ES-I3 (cell line): Measurements from ENCODE around the gene RFK.
"Not testable (repeated sequence)": the region's sequence is repeated elsewhere in the genome, so short reads cannot be mapped to it uniquely, and the experiment has no call there.

Experiments
- H3K36me3 ChIP-seq: 2 replicates; pipeline ENCODE4 v1.6.1; 2013; ENCODE audit warnings: mild to moderate bottlenecking, low read length, control low read depth, moderate library complexity; ENCODE audit not compliant: insufficient read depth
- H3K4me1 ChIP-seq: 2 replicates; pipeline ENCODE4 v1.6.1; 2013; ENCODE audit warnings: mild to moderate bottlenecking, control low read depth, low read length; ENCODE audit not compliant: insufficient read depth
- H3K9ac ChIP-seq: 2 replicates; pipeline ENCODE4 v1.6.1; 2013; ENCODE audit warnings: low read depth, mild to moderate bottlenecking, low read length, moderate library complexity
- H3K9me3 ChIP-seq: 2 replicates; pipeline ENCODE4 v1.6.1; 2013; ENCODE audit warnings: mild to moderate bottlenecking, low read length, moderate library complexity; ENCODE audit not compliant: control insufficient read depth, insufficient read depth

RFK gene

DNA sequence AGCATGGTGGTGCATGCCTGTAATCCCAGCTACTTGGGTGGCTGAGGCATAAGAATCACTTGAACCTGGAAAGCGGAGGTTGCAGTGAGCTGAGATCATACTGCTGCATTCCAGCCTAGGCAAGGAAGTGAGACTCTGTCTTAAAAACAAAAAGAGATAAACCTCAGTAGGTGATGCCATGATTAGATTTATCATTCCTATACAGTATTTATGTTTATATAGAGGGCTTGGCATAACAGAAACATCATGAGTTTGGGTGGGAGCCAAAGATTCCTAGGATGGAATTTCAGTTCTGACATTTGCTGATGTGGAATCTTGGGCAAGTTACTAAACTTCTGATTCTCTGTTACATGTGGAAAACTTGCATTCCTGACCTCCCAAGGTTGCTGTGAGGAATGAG, 22.3 kb downstream of the RFK start:
- H3K9ac ChIP-seq, result no peak overlapping the region
- H3K36me3 ChIP-seq, result no peaks in the 10 kb centered on the region
- H3K9me3 ChIP-seq, result no peaks in the 10 kb centered on the region
- peaks cover 8% of the 10 kb centered on the region; the same call in 1 of the 2 replicates for H3K4me1 ChIP-seq

DNA sequence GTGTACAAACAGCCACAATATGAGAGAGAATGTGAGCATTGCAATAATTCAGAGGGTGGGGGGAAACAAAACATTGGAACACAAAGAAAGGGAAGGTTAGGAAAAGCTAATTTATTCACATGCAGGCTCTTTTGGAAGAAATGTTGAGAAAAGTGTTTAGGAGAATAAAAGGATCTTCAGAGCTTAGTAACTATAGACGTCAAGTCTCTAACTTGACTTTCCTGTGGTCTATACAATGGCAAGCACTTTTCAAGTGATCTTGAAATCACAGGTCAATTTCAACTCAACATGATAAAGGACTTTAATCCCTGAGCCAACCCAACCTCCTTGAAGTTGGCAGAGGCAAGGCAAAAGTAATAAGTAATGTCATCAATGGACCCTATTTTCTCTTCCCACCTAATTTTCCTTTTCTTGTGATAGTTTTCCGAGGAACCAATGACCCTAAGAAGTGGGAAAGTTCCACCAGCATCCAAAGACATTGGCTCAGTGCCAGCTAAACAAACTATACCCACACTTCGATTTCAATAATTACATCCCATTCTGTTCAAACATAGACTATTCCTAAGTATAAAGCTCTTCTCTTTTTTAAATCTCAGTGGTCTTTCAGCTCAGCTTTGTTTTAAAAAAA, 23.7 kb downstream of the RFK start:
- Histone ChIP-seq H3K9me3 (no peaks in the 10 kb centered on the region), H3K4me1 (peaks cover 8% of the 10 kb centered on the region; the same call in 1 of the 2 replicates), H3K9ac (no peak overlapping the region), H3K36me3 (no peaks in the 10 kb centered on the region)

DNA sequence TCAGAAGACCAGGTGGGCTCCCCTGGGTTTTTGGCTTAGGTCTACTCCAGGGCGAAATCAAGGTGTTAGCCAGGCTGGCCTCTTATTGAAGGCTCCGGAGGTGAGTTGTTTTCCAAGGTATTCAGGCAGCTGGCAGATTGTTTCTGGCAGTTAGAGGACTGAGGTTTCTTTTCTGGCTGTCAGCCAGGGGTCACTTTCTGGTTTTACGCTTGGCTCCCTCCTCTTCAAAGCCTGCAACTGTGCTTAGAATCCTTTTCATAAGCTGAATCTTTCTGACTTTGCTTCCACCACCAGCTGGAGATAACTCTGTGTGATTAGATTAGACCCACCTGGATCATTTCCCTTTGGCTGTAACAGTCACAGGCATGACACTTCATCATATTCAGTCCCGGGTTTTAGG, 24.6 kb downstream of the RFK start:
- H3K36me3 ChIP-seq, result no peaks in the 10 kb centered on the region
- H3K9ac ChIP-seq, result no peak overlapping the region
- peaks cover 9% of the 10 kb centered on the region for H3K4me1 ChIP-seq
- H3K9me3 ChIP-seq, result no peaks in the 10 kb centered on the region

DNA sequence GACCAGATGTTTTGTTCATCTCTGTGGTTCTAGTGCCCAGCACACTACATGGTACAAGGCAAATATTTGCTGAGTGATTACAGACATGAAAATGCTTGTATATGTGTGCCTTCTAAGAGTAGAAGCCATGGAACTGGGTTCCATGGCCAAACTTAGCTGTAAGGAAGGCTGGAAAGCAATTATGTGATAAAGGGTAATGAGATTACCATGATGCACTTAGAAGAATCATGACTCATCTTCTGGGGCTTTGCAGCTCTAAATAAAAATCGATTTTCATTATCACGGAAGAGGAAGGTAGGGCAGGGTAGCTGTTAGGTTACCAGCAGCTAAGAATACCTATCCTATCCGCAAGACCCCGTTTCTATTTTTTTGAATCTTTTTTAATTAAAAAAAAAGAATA, 28.0 kb downstream of the RFK start:
- Histone ChIP-seq H3K9ac (no peak overlapping the region), H3K36me3 (no peaks in the 10 kb centered on the region), H3K9me3 (no peaks in the 10 kb centered on the region), H3K4me1 (peaks cover 4% of the 10 kb centered on the region; the same call in 1 of the 2 replicates)

DNA sequence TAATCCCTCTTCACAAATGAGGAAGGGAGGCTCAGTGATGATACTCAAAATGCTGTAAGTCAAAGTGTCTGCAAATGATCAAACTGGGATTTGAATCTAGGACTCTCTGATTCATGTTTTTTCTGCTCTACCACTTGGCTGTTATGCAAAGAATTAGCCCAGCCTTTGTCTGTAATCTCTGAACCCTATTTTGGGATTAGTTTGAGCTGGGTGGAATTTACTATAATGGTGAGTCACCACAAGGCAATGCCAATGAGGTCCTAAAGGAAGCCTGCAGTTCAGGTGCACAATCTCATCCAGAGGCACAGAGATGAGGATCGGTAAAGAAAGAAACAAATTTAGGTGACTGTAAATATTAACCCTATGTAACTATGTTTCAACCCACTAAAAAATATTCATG, 29.2 kb downstream of the RFK start:
- Histone ChIP-seq H3K9me3 (no peaks in the 10 kb centered on the region), H3K9ac (no peak overlapping the region), H3K36me3 (no peaks in the 10 kb centered on the region), H3K4me1 (peaks cover 4% of the 10 kb centered on the region; the same call in 1 of the 2 replicates)

DNA sequence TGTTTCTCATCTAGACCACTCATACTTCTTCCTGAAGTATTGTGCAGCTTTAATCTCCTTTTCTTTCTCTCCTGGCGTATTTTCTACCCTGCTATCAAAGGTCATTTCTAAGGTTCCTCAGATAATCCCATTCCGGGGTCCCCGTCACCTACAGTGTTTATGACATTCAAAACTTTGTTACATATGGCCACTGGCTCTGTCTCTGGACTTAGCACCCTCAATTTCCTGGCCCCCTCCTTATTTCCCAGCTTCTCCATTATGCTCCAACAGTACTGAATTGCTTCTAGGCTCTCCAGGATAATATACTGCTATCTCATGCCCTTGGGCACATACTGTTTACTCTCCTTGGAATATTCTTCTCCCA, 31.2 kb downstream of the RFK start:
- Histone ChIP-seq H3K9ac (no peak overlapping the region), H3K9me3 (no peaks in the 10 kb centered on the region), H3K4me1 (peaks cover 4% of the 10 kb centered on the region; the same call in 1 of the 2 replicates), H3K36me3 (no peaks in the 10 kb centered on the region)

DNA sequence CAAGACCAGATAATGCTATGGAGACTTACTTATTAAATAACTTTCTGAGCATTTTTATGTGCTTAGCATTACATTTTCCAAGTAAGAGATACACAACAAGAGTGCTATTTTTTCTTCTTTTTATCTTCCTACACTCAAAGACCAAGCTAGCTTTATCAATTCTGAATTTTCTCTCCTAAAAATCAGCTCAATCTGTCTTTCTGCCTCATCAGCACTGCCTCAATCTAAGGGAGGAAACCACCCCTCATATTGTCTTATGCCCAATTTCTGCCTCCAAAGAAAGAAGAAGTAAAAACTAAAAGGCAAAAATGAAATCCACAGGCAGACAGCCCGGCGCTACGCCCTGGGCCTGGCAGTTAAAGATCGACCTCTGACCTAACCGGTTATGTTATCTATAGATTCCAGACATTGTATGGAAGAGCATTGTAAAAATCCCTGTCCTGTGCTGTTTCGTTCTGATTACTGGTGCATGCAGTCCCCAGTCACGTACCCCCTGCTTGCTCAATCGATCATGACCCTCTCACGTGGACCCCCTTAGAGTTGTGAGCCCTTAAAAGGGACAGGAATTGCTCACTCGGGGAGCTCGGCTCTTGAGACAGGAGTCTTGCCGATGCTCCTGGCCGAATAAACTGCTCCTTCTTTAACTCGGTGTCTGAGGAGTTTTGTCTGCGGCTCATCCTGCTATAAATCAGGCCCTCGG, 31.7 kb downstream of the RFK start:
- H3K9ac ChIP-seq, H3K4me1 ChIP-seq, H3K9me3 ChIP-seq, H3K36me3 ChIP-seq: not testable (repeated sequence)

DNA sequence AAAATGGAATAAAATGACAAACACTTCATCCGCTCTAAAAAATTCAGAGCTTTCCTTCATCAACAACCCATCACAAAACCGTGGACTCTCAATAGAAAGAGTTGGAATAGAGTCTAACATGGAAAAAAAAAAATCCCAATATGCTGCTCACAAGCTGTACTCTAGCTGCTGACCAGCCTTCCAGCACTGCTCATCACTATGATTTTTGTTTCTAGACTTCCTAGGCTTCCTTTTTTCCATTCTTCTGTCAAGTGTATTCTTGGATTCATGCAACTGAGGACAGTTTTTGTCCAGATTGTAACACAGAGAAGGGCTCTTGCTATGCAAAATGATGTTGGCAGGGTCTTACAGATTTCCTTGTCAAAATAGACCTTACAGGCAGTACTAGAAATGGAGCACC, 34.5 kb downstream of the RFK start:
- Histone ChIP-seq H3K9me3 (no peaks in the 10 kb centered on the region), H3K36me3 (no peaks in the 10 kb centered on the region), H3K9ac (no peak overlapping the region), H3K4me1 (no peaks in the 10 kb centered on the region)

DNA sequence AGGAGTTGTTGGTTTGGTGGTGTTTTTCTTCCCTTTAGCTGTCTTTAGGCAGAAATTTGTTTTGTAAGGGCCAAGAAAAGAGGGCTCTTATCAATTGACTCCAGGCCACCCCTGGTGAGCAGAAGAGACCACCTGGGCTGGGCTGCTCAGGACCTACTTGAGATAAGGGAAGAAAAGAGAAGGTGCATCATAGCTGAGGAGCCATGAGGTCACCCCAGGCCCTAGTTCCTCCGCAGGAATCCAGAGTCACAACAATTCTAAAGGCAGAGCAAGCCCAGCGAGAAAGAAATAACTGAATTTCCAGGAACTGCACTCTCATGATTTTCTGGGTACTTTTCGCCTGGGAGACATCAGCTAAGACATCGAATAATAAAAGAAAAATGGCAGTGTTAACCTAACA, 34.9 kb downstream of the RFK start:
- Histone ChIP-seq H3K9me3 (no peaks in the 10 kb centered on the region), H3K4me1 (no peaks in the 10 kb centered on the region), H3K36me3 (no peaks in the 10 kb centered on the region), H3K9ac (no peak overlapping the region)

DNA sequence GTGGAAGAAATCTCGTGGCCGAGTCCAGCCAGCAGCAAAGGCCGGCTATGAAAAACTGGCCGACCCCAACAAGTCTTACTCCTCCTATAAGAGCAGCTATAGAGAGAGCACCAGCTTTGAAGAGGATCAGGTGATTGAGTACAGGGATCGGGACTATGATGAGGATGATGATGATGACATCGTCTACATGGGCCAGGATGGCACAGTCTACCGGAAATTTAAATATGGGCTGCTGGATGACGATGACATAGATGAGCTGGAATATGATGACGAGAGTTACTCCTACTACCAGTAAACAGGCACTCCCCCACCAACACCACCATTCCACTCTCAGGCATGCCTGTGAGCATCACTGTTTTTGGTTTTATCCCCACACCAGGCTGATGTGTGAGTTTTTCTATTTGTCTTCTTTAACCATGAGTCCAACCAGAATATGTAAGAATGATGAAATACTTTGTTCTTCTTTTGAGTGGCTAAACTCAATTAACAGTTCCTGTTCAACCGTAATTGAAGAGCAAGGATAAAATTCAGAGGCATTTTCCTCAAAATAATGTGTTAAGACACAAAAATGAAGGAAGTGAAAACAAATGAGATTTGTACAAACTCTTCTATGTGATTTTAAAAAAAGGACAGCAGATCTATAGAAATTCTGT, 35.5 kb downstream of the RFK start:
- Histone ChIP-seq H3K4me1 (no peaks in the 10 kb centered on the region), H3K9me3 (no peaks in the 10 kb centered on the region), H3K36me3 (no peaks in the 10 kb centered on the region), H3K9ac (no peak overlapping the region)

DNA sequence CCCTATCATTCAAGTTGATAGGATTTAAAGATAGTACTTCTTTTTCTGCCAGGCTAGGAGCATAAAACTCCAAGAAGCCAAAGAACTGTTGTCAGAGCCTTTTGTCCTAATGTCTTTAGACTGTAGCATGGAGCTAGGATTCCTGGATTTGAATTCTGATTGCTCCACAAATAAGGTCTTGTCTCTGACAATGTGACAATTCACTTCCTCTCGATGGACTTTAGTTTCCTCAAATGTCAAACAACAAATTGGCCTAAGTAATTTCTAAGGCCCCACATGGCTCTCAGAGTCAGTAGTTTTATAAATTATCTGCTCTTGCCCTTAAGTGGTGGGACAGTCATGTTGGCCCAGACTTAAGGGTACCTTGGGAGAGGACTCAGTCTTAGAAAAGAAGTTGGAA, 36.7 kb downstream of the RFK start:
- H3K36me3 ChIP-seq, result no peaks in the 10 kb centered on the region
- H3K9ac ChIP-seq, result no peak overlapping the region
- no peaks in the 10 kb centered on the region for H3K9me3 ChIP-seq
- H3K4me1 ChIP-seq, result no peaks in the 10 kb centered on the region

DNA sequence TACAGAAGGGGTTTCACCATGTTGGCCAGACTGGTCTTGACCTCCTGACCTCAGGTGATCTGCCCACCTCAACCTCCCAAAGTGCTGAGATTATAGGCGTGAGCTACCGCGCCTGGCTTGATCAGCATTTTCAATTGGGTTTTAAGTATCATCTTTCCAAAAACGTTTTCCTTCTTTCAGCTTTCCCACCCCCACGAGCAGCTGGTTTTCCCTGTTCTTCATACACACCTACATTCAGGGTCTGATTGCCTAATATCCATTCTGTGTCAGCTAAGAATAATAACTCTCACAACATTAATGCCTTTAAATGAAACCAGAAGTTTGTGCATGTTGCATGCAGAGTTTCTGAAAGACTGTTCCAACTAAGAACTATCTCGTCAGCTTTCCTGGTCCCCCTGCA, 38.3 kb downstream of the RFK start:
- Histone ChIP-seq H3K9me3 (no peaks in the 10 kb centered on the region), H3K9ac (no peak overlapping the region), H3K36me3 (no peaks in the 10 kb centered on the region), H3K4me1 (no peaks in the 10 kb centered on the region)

DNA sequence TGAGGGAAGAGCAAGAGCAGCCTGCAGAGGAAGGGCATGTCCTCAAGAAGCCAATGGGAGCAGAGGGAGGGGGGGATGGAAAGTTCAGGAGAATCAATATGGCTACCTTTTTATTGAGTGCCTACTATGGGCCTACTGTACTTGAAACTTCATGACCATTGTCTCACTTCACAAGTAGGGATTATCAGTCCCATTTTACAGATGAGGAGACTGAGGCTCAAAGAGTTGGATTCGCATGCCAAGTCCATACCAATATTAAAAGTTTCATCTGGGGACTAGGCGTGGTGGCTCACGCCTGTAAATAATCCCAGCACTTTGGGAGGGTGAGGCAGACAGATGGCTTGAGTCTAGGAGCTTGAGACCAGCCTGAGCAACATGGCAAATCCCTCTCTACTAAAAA, 40.0 kb downstream of the RFK start:
- H3K36me3 ChIP-seq, result no peaks in the 10 kb centered on the region
- H3K9ac ChIP-seq, result no peak overlapping the region

DNA sequence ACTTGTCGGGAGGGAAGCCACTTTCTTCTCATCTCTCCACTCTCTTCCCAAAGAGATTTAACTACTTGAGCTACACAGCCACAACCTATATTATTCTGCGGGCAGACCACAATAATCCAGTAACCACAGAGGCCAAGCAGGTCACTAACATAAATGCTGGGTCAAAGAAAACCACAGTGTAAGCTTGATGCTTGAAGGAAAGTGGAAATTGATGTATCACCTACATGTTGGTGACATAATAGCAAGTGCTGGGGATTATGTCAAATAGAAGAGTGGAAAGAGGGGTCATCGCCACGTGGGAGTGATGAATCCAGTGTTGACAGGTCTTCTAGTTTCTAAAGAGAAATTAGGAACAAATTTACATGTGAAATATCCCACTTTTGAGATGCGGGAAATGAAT, 40.9 kb downstream of the RFK start:
- H3K4me1 ChIP-seq, result no peaks in the 10 kb centered on the region
- no peak overlapping the region for H3K9ac ChIP-seq
- H3K9me3 ChIP-seq, result no peaks in the 10 kb centered on the region
- H3K36me3 ChIP-seq, result no peaks in the 10 kb centered on the region

More for the DNA sequence above, 40.0 kb downstream of the RFK start:
- H3K4me1 ChIP-seq, result no peaks in the 10 kb centered on the region
- no peaks in the 10 kb centered on the region for H3K9me3 ChIP-seq

DNA sequence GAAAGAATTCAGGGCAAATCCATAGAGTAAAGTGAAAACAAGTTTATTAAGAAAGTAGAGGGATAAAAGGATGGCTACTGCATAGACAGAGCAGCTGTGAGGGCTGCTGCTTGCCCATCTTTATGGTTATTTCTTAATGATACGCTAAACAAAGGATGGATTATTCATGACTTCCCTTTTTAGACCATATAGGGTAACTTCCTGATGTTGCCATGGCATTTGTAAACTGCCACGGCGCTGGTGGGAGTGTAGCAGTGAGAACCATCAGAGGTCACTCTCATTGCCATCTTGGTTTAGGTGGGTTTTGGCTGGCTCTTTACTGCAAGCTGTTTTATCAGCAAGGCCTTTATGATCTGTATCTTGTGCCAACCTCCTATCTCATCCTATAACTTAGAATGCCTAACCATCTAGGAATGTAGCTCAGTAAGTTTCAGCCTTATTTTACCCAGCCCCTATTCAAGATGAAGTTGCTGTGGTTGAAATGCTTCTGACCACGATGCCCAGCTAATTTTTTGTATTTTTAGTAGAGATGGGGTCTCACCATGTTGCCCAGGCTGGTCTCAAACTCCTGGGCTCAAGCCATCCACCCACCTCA, 42.1 kb downstream of the RFK start:
- Histone ChIP-seq H3K4me1 (no peaks in the 10 kb centered on the region), H3K9me3 (no peaks in the 10 kb centered on the region), H3K9ac (no peak overlapping the region), H3K36me3 (no peaks in the 10 kb centered on the region)
